Immature natural killer cell (primary cell): ENCODE data around the gene IL32. TPM values are rescaled to one million over a fixed set of nuclear protein-coding genes. Genes with fewer than 3 reads are reported as not detected.
"Not testable (repeated sequence)": the region's sequence is repeated elsewhere in the genome, so short reads cannot be mapped to it uniquely, and the experiment has no call there.

ENCODE experiments used
- DNase-seq, 3 donors: peaks; one replicate each; pipeline ENCODE4 v3.0.0; 2022; ENCODE audit warnings: mixed read lengths in 1 of 3
- H3K27ac Mint-ChIP-seq, 6 donors: one replicate each; pipeline ENCODE4 v1.8.0; 2020; ENCODE audit warnings: mixed read lengths in 6 of 6, mild to moderate bottlenecking in 5 of 6, inconsistent platforms in 4 of 6, moderate library complexity in 3 of 6
- H3K27me3 Mint-ChIP-seq, 3 donors: one replicate each; pipeline ENCODE4 v1.8.0; 2020 to 2021; ENCODE audit warnings: low read depth in 3 of 3, mild to moderate bottlenecking in 3 of 3, mixed read lengths in 3 of 3, moderate library complexity in 3 of 3, inconsistent platforms in 1 of 3
- H3K36me3 Mint-ChIP-seq, 3 donors: one replicate each; pipeline ENCODE4 v1.8.0; 2020; ENCODE audit warnings: mixed read lengths in 3 of 3, inconsistent platforms in 2 of 3, mild to moderate bottlenecking in 2 of 3
- H3K4me1 Mint-ChIP-seq, 2 donors: one replicate each; pipeline ENCODE4 v1.8.0; 2020; ENCODE audit warnings: inconsistent platforms in 2 of 2, mild to moderate bottlenecking in 2 of 2, mixed read lengths in 2 of 2, moderate library complexity in 1 of 2
- H3K4me3 Mint-ChIP-seq, 5 donors: one replicate each; pipeline ENCODE4 v1.8.0; 2020; ENCODE audit warnings: mild to moderate bottlenecking in 5 of 5, mixed read lengths in 5 of 5, inconsistent platforms in 3 of 5, moderate library complexity in 3 of 5
- H3K9me3 Mint-ChIP-seq, 6 donors: one replicate each; pipeline ENCODE4 v1.8.0; 2020; ENCODE audit warnings: mild to moderate bottlenecking in 6 of 6, mixed read lengths in 6 of 6, inconsistent platforms in 4 of 6, moderate library complexity in 3 of 6
- polyA plus RNA-seq, 3 donors: library from polyadenylated mRNA; unstranded; fragments of 300-500 nt; fragmentation: Illumina TruSeq; gene quantifications; one replicate each; pipeline ENCODE4 v1.2.3, GENCODE V29; 2021

The IL32 gene
- polyA plus RNA-seq, 3 donors from 2014 or later, result 878 to 1,331 (median 944) TPM

DNA sequence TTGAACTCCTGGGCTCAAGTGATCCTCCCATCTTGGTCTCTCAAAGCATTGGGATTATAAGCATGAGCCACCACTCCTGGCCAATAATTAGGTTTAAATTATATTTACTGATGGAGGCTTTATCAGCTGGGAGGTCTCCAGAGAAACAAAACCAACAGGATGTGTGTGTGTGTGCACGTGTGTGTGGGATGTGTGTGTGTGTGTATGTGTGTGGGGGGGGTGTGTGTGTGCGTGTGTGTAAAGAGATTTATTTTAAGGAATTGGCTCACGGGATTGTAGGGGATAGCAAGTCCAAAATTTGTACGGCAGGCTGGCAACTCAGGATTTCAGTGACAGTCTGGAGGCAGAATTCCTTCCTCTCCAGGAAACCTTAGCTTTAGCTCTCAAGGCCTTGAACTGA is 14.4 kb upstream of the IL32 start:
- Mint-ChIP-seq H3K4me3 (no peak overlapping the region), H3K27ac (peak overlapping the region in 3 of 6 donors; percentile 6 to 66 (median 27)), H3K36me3 (peaks cover 6 to 19% (median 7%) of the 10 kb centered on the region in 3 donors), H3K27me3 (peaks cover 6 to 12% (median 8%) of the 10 kb centered on the region in 3 donors), H3K4me1 (peaks cover 54% of the 10 kb centered on the region in 2 donors), H3K9me3 (no peaks in the 10 kb centered on the region)
- DNase-seq, result no peak

DNA sequence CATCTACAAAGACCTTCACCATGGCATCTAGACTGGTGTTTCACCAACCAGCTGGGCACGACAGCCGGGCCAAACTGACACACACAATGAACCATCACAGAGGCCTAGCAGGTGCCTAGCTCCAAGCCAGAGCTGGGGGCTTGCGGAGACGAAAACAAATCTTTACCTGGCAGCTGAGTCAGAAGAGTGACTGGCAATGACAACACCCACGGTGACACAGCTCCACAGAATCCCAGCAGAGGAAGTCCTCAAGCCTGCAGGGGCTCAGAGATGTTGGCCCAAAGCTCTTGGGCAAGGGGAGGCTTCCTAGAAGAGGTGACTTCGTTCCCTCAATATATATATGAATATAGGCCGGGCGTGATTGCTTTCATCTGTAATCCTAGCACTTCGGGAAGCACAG is 13.9 kb upstream of the IL32 start:
- Mint-ChIP-seq H3K36me3 (peaks cover 6 to 19% (median 7%) of the 10 kb centered on the region in 3 donors), H3K9me3 (no peaks in the 10 kb centered on the region), H3K27ac (peak overlapping the region in 2 of 6 donors; percentile 5 to 66), H3K4me1 (peaks cover 54 to 57% of the 10 kb centered on the region in 2 donors), H3K27me3 (peaks cover 6 to 12% (median 8%) of the 10 kb centered on the region in 3 donors), H3K4me3 (no peak overlapping the region)
- no peak for DNase-seq

- Mint-ChIP-seq H3K27ac (peak overlapping the region in 4 of 6 donors; percentile 33 to 77 (median 54)), H3K27me3 (peaks cover 5 to 13% (median 8%) of the 10 kb centered on the region in 3 donors), H3K4me1 (peaks cover 62 to 66% of the 10 kb centered on the region in 2 donors), H3K36me3 (peaks cover 6 to 22% (median 7%) of the 10 kb centered on the region in 3 donors)
- not testable (repeated sequence) for DNase-seq, H3K9me3 Mint-ChIP-seq, H3K4me3 Mint-ChIP-seq
These were observed 12.7 kb upstream of the IL32 start for GRCh38 chr16:3052571-3053329.

DNA sequence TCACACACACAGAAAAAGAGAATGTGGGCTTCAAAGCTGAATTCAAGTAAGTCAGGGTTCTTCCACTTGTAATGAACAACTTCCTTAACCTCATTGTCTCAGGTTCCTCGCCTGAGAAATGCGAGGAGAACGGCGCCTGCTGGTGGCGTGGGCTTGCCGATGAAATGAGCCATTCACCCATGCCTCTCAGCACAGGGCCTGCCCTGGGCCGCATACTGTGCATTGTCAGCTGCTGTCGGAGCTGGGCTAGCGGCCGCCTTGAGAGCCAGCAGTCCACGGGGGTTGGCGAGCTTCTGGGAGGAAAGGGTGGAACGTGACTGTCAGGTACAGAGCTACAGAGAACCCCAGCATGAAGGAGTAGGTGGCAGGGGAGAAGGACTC is 12.1 kb upstream of the IL32 start:
- H3K27me3 Mint-ChIP-seq, H3K4me3 Mint-ChIP-seq, DNase-seq, H3K9me3 Mint-ChIP-seq: not testable (repeated sequence)
- H3K36me3 Mint-ChIP-seq, result peaks cover 6 to 22% (median 7%) of the 10 kb centered on the region in 3 donors
- peaks cover 59 to 66% of the 10 kb centered on the region in 2 donors for H3K4me1 Mint-ChIP-seq
- peak overlapping the region in 1 of 6 donors; percentile 66 for H3K27ac Mint-ChIP-seq

GRCh38 chr16:3054965-3055733 is 10.3 kb upstream of the IL32 start:
- H3K4me1 Mint-ChIP-seq, result peaks cover 63 to 70% of the 10 kb centered on the region in 2 donors
- H3K27me3 Mint-ChIP-seq, result peaks cover 2 to 10% (median 3%) of the 10 kb centered on the region in 3 donors
- H3K9me3 Mint-ChIP-seq, result no peaks in the 10 kb centered on the region
- no peak for DNase-seq
- H3K36me3 Mint-ChIP-seq, result peaks cover 6 to 22% (median 7%) of the 10 kb centered on the region in 3 donors
- H3K27ac Mint-ChIP-seq, result peak overlapping the region; percentile 53 to 90 (median 83)
- H3K4me3 Mint-ChIP-seq, result peak overlapping the region; percentile 50 to 87 (median 64)

GRCh38 chr16:3055734-3056115 is 9.7 kb upstream of the IL32 start:
- Mint-ChIP-seq H3K27ac (peak overlapping the region in 5 of 6 donors; percentile 53 to 90 (median 83)), H3K36me3 (peaks cover 6 to 22% (median 7%) of the 10 kb centered on the region in 3 donors), H3K4me1 (peaks cover 64 to 70% of the 10 kb centered on the region in 2 donors)

DNA sequence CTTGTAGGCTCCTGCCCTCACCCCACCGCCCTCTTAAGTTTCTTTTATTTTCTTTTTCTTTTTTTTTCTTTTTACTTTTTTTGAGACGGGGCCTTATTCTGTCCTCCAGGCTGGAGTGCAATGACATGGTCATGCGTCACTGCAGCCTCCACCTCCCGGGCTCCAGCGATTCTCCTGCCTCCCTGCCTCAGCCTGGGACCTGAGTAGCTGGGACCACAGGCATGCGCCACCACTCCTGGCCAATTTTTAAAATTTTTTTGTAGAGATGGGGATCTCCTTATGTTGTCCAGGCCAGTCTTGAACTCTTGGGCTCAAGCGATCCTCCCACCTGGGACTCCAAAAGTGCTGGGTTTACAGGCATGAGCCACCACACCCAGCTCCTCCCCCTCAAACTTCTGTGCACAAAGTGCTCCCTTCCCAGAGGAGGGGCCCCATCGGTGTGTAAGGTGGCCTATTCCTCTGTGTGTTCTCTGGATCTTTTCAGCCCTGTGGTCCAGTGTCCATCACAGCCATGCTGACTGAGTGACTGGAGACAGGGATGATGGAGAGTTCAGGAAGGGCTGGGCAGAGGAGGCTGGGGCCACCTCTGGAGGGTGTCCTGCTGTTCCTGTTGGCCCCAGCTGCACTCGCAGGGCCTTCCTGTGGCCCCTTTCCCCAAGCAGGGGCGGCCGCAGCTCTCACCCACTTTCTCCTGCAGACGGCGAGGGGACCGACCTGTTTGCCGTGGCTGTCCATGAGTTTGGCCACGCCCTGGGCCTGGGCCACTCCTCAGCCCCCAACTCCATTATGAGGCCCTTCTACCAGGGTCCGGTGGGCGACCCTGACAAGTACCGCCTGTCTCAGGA is 8.9 kb upstream of the IL32 start:
- peaks cover 6 to 22% (median 7%) of the 10 kb centered on the region in 3 donors for H3K36me3 Mint-ChIP-seq
- H3K27ac Mint-ChIP-seq, result peak overlapping the region in 5 of 6 donors; percentile 24 to 77 (median 61)
- H3K9me3 Mint-ChIP-seq, result no peaks in the 10 kb centered on the region
- no peak for DNase-seq
- H3K4me1 Mint-ChIP-seq, result peaks cover 57 to 63% of the 10 kb centered on the region in 2 donors
- peaks cover 2 to 8% (median 3%) of the 10 kb centered on the region in 3 donors for H3K27me3 Mint-ChIP-seq
- peak overlapping the region; percentile 10 to 75 (median 70) for H3K4me3 Mint-ChIP-seq

More at GRCh38 chr16:3055734-3056115, 9.7 kb upstream of the IL32 start:
- not testable (repeated sequence) for DNase-seq, H3K27me3 Mint-ChIP-seq, H3K9me3 Mint-ChIP-seq
- H3K4me3 Mint-ChIP-seq, result peak overlapping the region in 4 of 5 donors; percentile 64 to 87 (median 70)

GRCh38 chr16:3057181-3058138 is 8.0 kb upstream of the IL32 start:
- Mint-ChIP-seq H3K4me1 (peaks cover 50 to 58% of the 10 kb centered on the region in 2 donors), H3K9me3 (no peaks in the 10 kb centered on the region), H3K4me3 (peak overlapping the region; percentile 58 to 75 (median 70)), H3K27ac (peak overlapping the region in 5 of 6 donors; percentile 13 to 93 (median 77)), H3K36me3 (peaks cover 6 to 18% (median 7%) of the 10 kb centered on the region in 3 donors), H3K27me3 (peaks cover 2 to 8% (median 3%) of the 10 kb centered on the region in 3 donors)
- DNase-seq, result no peak

DNA sequence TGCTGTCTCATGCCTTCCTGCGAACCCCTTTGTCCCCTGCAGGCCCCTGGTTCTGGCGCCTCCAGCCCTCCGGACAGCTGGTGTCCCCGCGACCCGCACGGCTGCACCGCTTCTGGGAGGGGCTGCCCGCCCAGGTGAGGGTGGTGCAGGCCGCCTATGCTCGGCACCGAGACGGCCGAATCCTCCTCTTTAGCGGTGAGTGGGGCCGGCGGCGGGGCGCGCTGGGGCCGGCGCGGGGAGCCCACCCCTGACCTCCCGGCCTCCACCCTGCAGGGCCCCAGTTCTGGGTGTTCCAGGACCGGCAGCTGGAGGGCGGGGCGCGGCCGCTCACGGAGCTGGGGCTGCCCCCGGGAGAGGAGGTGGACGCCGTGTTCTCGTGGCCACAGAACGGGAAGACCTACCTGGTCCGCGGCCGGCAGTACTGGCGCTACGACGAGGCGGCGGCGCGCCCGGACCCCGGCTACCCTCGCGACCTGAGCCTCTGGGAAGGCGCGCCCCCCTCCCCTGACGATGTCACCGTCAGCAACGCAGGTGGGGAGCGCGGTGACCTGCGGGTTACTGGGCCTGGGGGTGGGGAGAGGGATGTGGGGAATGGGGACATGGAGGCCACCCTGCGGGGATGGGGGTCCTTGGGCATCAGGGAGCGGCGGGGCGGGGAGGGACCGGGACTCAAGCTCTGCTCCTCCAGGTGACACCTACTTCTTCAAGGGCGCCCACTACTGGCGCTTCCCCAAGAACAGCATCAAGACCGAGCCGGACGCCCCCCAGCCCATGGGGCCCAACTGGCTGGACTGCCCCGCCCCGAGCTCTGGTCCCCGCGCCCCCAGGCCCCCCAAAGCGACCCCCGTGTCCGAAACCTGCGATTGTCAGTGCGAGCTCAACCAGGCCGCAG is 7.1 kb upstream of the IL32 start:
- peaks cover 2 to 8% (median 3%) of the 10 kb centered on the region in 3 donors for H3K27me3 Mint-ChIP-seq
- H3K27ac Mint-ChIP-seq, result peak overlapping the region; percentile 39 to 92 (median 86)
- H3K9me3 Mint-ChIP-seq, result no peaks in the 10 kb centered on the region
- peaks cover 50 to 60% of the 10 kb centered on the region in 2 donors for H3K4me1 Mint-ChIP-seq
- H3K4me3 Mint-ChIP-seq, result peak overlapping the region; percentile 89 to 95 (median 94)
- peak in 2 of 3 donors; percentile 53 to 55 for DNase-seq
- peaks cover 6 to 18% (median 7%) of the 10 kb centered on the region in 3 donors for H3K36me3 Mint-ChIP-seq

DNA sequence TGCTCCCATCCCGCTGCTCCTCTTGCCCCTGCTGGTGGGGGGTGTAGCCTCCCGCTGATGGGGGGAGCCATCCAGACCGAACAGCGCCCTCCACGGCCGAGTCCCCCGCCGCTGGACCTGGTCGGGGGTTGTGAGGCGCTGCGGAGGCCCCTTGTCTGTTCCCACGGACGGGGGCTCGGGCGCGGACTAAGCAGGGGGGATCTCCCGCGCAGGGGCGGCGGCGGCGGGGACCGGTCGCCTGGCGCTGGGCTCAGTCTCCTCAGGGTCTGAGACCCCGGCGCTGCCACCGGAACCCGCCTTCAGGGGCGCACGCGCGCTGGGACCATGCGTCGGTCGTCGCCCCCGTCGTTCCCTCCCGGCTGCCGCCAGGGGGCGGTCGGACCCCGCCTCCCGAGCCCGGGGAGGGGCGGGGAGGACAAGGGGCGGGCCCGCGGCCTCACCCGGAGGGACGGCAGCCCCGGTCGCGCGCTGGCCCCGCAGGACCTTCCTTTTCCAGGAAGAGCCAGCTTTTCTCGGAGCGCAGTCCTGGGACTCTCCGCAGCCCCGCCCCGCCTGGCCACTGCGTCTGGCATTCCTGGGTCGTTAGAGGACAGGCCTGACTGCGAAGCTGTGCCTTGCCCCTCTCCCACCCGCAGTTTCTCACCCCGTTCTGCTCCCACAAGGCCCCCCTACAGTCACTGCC is 6.3 kb upstream of the IL32 start:
- H3K9me3 Mint-ChIP-seq, result no peaks in the 10 kb centered on the region
- H3K4me3 Mint-ChIP-seq, result peak overlapping the region; percentile 89 to 95 (median 94)
- H3K27me3 Mint-ChIP-seq, result peaks cover 2 to 6% (median 3%) of the 10 kb centered on the region in 3 donors
- H3K4me1 Mint-ChIP-seq, result peaks cover 48 to 54% of the 10 kb centered on the region in 2 donors
- peak; percentile 89 to 91 (median 90) for DNase-seq
- peak overlapping the region; percentile 82 to 92 (median 91) for H3K27ac Mint-ChIP-seq
- H3K36me3 Mint-ChIP-seq, result peaks cover 0 to 13% (median 7%) of the 10 kb centered on the region in 3 donors

- Mint-ChIP-seq H3K36me3 (peaks cover 0 to 12% (median 6%) of the 10 kb centered on the region in 3 donors), H3K9me3 (no peaks in the 10 kb centered on the region), H3K27me3 (peaks cover 2 to 6% (median 3%) of the 10 kb centered on the region in 3 donors), H3K27ac (peak overlapping the region; percentile 82 to 92 (median 90)), H3K4me3 (peak overlapping the region; percentile 82 to 88 (median 83)), H3K4me1 (peaks cover 42 to 52% of the 10 kb centered on the region in 2 donors)
- DNase-seq, result no peak
These were observed 5.7 kb upstream of the IL32 start for GRCh38 chr16:3059723-3060242.
